ENCODE data around the gene GSE1.

DNA sequence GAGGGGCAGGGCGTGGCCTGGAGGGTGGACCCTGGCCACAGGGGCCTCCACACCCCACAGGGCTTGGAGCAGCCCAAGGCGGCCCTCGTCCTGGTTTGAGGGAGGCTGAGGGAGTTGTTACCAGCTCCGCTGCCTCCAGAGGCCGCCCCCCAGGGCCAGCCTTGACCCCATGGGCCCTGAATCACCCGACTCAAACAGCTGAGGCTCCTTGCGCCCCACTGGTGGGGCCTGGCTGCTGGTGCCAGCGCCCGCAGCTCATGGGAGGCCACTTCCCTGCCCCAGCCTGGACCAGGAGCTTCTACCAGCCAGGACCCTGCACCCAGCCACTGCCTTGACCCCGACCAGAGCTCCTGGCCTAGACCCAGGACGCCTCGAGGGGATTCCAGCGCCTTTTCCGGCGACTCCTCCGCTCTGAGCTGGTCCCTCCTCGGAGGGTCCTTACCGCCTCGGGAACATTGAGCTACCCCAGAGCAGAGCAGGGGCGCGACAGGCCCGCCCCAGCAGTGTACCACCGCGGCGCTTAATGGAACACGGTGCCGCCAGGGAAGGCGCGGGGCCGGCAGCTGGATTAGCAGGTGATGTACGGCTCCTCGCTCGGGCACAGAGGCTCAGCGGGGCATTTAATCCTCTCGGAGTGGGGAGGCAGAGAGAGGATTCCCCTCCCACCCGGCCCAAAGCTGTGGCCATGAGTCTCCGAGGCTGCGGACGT, 37.2 kb downstream of the GSE1 start:
- TF ChIP-seq CTCF (IDR thresholded peaks at IDR 0.05) (no peak), POLR2A (IDR thresholded peaks at IDR 0.05) (no peak)
